Activated CD4-positive, CD25-positive, alpha-beta regulatory T cell treated with anti-CD3 and anti-CD28 coated beads, Interleukin-2, amount 50 U/mL, for 16 hours (primary cell): ENCODE data around the gene NDUFS6.

Experiments used
- DNase-seq: peaks from one replicate; pipeline ENCODE4 v3.0.0-alpha.2; 2020; ENCODE audit warnings: low read depth, low spot score

NDUFS6 gene

DNA sequence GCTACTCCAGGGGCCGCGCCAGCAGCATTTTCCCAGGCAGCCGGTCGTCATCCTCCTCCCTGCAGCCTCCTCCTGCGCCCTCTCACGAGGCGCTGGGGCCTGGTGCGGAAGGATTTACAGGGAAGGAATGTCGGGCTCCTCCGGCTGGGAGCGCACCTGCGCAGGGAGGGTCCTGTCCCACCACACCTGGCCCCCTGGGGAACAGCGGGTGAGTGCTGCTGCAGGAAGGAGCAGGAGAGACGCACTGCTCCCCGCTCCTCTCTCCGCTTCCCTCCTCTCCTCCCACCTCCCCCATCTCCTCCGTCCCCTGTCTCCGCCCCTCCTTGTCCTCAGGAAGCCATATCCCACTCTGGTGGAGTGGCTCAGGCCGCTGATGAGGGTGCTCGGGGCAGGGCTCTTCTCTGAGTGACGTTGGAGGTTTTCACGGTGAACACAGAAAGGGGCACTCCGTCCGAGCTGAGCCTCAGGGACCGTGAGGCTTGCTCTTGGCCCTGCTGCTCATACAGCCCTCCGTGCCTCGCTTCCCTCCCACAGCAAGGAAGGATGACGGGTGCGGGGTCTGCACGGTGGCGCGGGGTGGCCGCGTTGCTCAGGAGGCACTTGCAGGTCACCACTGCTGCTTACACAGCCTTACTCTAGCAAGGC is 50.2 kb downstream of the NDUFS6 start:
- DNase-seq: no peak

DNA sequence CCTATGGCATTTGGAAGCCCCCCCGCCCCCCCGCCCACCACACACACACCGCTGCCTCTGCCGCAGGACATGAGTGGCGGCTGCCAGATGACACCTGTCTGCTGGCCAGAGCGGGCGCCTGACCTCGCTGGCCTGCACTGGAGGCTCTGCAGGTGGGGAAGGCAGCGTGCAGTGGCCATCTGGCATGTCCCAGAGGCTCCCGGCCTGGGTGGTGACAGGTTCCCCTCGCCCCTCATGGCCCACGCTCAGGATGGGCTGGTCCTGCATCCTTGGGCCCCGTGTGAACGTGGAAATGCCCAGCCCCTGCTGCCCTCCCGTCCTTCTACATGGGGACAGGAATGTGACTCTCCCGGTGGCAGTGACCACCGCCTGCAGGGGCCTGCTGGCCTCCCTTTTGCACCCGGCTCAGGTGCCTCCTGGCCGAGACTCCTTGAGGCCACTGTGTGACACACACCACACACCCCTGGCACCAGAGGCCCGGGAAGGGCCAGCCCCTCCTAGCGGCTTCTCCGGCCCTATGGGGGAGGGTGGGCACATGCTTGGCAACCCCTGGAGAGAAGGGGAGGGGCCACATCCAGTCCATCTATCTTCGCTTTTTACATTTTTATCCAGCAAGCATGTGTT is 51.2 kb downstream of the NDUFS6 start:
- DNase-seq: no peak

DNA sequence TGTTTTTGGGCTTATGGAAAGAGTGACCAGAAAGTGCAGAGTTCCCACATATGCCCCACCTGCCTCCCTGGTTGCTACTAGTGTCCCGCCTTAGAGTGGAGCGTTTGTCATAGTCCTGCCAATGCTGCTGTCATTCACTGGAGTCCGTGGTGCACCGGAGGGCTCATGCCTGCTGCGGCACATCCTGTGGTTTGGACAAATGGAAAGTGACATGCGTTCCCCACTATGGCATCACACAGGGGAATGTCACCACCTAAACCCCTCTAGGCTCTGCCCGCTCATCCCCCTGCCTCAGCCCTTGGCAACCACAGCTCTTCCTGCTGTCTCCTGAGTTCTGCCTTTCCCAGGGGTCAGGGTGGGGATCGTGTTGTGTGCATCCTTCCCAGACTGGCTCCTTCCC is 52.3 kb downstream of the NDUFS6 start:
- DNase-seq: no peak

DNA sequence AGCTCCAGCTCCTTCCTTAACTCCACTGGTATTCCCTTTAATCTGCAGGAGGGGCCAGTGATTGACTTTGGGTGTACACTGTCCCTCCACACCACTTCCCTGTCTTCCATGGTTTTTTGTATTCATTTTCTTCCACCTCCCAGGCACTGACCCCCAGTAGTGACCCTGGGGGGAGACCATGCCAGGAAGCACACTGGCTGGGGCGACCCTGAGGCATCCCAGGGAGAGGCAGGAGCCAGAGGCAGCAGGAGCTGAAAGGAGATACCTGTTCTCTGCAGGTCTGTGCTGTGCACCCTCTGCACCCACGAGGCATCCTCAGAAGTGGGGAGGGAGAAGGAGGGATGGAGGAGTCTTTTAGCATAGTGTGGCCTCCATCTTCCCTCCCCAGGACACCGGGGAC is 53.9 kb downstream of the NDUFS6 start:
- DNase-seq: no peak

DNA sequence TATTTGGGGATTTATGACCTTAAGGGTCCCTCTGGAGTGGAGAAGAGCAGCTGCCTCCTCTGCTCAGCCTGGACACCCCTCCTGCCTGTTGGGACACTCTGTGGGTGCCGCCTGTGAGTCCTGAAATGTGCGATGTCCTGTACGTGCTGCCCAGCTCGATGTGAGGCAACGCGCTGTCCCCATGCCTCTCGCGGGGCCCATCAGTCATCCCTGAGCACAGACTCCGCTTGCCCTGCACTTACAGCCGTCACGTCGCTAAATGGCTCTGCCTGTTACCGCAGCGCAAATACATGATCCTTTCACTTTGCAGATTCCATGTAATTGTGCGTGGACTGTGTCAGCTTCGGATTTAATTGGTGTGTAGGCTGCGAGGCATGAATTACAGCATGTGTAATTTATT is 54.4 kb downstream of the NDUFS6 start:
- no peak for DNase-seq

DNA sequence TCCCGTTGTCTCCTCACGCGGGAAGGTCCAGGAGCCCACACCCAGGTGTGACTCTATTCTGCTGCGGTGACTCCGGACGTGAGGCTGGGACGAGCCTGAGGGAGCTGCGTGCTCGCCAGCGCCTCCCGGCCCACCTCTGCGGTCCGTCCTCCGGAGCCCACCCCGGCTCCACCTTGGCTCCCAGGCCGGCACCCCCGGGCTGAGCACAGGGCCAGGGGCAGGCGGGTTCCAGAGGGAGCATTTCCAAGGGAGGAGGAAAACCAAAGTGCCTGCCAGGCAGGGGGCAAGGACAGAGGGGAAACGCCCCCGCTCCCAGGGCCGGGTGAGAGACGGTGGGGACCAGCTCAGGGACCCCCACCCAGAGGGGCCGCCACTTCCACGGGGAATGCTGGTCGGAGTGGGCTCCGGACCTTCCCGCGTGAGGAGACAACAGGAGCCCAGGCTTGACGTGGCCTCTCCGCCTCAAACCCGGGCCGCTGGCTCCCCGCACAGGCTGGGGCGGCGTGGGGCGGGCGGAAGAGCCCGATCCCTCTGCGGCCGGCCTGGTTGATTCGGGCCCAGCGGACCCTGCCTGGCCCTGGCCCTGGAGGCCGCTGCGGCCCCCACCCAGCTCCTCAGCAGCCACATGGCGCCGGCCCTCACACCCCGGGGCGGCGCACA is 55.5 kb downstream of the NDUFS6 start:
- no peak for DNase-seq

DNA sequence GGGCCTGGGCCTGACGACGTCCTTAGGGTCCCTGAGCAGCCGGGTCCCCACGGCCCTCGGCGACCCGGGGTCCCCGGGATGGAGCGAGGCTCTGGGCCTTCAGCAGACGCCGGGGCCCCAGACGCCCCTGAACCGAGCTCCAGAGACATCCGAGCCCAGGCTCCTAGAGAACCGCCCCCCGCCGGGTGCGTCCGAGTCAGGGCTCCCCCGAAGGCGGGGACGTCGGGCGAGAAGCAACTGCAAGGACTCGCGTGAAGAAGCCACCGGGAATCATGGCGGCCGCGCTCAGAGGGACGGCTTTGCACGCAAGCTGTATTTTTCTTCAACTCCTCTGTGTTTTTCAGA is 56.0 kb downstream of the NDUFS6 start:
- DNase-seq: no peak

DNA sequence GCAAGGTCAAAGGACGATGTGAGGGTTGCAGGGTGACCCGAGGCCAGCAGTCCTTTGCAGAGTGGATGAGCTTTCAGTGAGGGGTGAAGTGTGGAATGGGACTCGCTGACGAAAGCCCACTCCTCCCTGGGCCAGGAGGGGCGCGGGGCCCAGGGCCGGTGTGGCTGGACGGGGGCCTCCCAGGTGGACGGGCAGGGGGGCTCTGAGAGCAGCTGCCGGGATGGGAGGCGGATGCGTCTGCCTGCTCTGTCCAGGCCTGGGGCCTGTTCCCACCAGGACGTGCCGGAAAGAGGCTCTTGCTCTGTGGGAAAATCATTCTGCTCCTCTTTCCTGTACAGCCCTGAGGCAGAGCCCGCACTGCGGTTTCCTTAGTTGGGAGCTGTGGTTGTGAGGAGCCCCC is 57.2 kb downstream of the NDUFS6 start:
- no peak for DNase-seq

DNA sequence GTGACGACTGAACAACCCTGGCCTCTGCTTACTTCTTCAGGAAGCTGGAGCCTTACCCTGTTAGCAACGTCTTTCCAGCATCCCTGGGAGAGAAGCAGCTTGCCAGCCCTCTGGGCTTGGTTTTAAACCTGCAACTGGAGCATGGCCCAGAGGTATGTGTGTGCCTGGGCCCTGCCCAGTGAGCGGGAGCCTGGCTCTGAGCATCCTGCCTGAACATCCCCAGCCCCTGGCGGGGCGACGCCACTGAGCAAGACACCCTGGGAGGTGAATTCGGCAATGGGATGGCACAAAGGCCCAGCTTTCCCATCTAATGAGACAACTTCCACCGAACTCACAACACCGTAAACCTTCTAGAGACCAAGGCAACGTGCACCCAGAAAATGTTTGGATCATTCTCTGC is 57.9 kb downstream of the NDUFS6 start:
- no peak for DNase-seq

DNA sequence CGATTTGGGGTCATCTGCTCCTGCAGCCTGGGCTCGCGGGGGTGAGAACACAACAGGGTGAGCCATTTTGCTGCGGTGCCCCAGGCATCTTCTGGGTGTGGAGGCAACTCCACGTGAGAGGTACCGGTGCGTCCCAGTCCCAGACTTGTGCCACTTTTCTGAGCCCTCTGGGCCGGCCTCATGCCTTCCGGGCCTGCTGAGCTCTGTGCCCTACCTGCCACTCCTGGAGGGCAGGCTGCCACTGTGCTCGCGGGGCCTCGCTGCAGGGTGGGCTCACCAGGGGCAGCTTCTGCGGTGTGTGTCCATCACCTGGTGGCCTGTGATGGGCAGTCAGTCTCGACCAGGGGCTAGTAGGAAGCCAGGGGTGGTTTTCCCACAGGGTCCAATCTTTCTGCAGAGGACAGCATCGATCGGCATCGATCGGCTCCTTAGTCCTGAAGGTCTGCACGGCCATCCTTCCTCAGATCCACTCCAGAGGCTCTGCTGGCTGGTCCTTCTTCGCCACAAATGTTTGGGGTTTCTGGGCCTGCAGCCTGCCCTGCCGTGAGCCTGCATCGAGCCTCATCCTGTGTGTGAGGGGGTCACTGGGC is 58.9 kb downstream of the NDUFS6 start:
- DNase-seq: no peak

DNA sequence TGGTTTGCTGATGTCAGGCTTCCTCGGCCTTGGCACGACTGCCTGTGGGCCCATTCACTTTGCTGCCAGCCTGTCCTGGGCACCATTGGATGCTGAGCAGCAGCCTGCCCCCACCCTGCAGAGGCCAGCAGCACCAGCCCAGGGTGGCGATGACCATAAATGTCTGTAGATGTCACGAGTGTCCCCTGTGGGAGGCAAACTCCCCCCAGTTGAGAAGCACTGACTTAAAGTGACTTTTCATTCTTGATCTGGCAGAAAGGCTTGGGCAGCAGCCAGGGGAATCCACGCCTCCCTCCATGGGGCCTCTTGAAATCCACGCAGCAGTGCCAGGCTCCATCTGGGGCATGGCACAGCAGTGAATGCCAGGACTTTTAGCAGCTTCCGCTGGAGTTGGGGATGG is 59.7 kb downstream of the NDUFS6 start:
- DNase-seq: no peak

DNA sequence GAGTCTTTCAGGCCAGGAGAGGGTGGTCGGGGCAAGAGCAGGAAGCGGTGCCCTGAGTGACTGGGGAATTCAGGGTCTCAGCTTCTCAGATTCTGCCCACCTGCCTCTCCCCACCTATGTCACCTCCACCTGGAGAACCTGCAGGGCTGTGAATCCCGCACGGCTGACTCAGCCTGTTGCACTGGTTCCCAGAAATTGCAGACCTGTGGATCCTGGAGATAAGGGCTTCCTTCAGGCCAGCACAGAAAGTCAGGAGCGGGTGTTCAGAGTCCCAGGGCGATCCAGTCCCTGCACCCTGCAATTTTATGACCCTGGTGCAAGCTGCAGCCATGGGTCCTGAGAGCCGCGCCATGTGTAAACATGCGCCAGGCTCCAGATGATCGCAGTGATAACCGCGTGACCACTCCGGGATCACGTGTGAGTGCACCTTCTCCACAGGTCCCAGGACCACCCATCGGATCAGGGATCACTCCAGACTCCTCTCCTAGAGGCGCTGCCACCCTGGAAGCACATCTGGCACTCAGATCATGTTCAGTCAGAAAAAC is 63.8 kb downstream of the NDUFS6 start:
- no peak for DNase-seq

DNA sequence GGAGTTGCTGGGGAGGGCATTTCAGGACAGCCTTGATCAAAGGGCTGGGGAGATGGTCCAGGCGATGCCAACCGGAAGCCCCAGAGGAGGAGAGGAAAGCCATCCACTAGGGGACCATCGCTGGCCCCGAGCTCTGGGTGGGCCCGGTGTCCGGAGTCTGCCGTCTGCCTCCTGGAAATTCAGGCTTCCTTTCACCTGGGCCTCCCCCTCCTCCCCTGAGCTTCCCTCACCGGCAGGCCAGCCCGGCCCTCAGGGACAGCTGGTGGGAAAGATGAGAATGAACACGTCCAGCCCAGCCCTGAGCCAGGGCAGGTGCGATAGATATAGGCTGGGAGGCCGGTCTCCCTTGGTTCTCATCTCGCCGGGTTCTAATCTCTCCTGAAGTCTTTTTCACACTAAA is 64.3 kb downstream of the NDUFS6 start:
- DNase-seq: no peak
